ENCODE results near the gene NDUFV3. TPM values are rescaled to one million over a fixed set of nuclear protein-coding genes. Genes with fewer than 3 reads are reported as not detected.
"Not testable (repeated sequence)": the region's sequence is repeated elsewhere in the genome, so short reads cannot be mapped to it uniquely, and the experiment has no call there.

NDUFV3 gene
- total RNA-seq, 1 experiment from 2014 or later: 17.1 TPM

GRCh38 chr21:42933973-42934372 lies 40.9 kb downstream of the NDUFV3 start:
- not testable (repeated sequence) for DNase-seq (ENCODE audit: low spot score)

DNA sequence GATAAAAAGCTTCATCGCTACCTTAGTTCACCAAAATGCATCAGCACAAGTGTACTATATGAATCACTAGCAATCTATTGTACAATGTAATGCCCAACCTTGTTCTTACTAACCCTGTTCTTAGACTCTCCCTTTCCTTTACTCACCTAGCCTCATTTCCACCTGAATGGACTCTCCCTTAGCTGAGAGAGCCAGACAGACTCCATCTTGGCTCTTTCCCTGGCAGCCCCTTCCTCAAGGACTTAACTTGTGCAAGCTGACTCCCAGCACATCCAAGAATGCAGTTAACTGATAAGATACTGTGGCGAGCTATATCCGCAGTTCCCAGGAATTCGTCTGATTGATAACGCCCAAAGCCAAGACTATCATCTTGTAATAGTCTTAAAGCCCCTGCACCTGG lies 43.3 kb downstream of the NDUFV3 start:
- not testable (repeated sequence) for DNase-seq (ENCODE audit: low spot score)

- DNase-seq (ENCODE audit: low spot score): not testable (repeated sequence)
Measured at GRCh38 chr21:42937034-42937940, 44.2 kb downstream of the NDUFV3 start.

DNA sequence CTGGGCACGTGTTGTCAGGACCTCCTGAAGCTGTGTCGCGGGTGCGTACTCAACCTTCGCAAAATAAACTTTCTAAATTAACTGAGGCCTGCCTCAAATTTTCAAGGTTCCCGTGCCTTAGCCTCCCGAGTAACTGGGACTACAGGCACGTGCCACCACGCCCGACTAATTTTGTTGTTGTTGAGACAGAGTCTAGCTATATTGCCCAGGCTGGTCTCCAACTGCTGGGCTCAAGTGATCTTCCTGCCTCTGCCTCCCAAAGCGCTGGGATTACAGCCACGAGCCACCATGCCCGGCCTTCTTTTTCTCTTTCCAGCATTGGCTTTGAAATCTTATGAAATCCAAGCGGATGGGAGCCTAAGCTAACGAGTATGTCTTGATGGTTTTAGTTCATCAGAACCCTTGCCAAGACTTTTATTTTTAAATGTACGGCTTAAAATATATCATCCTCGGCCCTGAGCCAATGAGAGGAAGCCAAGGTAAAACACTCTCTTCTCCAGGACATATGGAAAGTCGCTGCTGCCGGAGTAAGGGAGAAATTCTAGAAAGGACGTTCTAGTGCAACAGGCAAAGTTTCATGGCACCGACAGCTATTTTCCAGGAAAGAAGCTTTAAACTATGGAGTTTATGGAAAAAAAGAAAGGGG lies 45.0 kb downstream of the NDUFV3 start:
- DNase-seq (ENCODE audit: low spot score): no peak

GRCh38 chr21:42938606-42938995 lies 45.5 kb downstream of the NDUFV3 start:
- not testable (repeated sequence) for DNase-seq (ENCODE audit: low spot score)

DNA sequence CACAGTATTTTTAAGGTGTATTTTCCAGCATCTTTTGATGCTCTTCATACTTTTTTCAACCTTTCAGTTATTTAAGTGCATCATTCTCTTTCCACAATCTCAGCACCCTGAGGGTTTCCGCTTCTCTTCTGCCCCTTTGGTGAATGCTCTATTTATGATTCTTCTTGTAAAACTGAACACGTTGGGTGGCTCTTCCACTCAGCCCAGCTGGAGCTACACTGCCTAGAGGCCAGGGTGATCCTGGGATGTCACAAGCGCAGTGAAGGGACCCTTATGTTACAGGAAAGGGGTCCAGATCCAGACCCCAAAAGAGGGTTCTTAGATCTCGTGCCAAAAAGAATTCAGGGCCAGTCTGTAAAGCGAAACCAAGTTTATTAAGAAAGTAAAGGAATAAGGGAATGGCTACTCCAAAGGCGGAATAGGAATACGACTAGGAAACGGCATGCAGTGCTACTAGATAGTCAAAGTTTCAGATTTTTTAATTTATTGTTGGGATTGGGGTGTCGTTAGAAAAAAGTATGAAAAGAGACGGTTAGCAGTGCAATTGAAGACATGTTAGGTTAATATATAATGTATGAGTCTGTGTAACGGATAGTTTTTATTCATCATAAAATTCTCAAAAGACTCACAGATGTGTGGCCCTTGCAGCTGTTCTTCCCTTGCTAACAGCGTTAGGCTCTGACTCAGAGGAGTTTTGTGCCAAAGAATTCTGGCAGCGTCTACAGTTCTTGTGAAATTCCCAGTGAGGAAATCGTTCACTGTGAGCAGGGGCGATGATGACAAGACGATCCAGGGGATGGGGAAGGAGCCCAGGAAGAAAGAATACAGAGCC lies 46.7 kb downstream of the NDUFV3 start:
- peak; percentile 14 for DNase-seq (ENCODE audit: low spot score)

DNA sequence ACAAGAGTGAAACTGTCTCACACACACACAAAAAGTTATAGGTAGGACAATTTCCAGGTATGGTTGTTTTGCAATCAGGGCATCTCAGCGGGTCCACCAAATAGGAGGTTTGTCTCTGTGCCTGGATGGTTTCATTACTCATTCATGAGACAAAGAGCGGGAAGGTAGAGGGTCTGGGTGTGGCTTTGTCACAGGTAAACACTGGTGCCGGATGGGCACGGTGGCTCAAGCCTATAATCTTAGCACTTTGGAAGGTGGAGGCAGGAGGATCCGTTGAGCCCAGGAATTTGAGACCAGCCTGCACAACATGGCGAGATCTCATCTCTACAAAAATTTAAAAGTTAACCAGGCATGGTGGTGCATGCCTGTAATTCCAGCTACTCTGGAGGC lies 48.6 kb downstream of the NDUFV3 start:
- no peak for DNase-seq (ENCODE audit: low spot score)

- no peak for DNase-seq (ENCODE audit: low spot score)
Measured at GRCh38 chr21:42942244-42942643, 49.1 kb downstream of the NDUFV3 start.

- not testable (repeated sequence) for DNase-seq (ENCODE audit: low spot score)
Measured at GRCh38 chr21:42949094-42949755, 56.1 kb downstream of the NDUFV3 start.

GRCh38 chr21:42951193-42951592 lies 58.1 kb downstream of the NDUFV3 start:
- not testable (repeated sequence) for DNase-seq (ENCODE audit: low spot score)

GRCh38 chr21:42956824-42957630 lies 63.9 kb downstream of the NDUFV3 start:
- no peak for DNase-seq (ENCODE audit: low spot score)

DNA sequence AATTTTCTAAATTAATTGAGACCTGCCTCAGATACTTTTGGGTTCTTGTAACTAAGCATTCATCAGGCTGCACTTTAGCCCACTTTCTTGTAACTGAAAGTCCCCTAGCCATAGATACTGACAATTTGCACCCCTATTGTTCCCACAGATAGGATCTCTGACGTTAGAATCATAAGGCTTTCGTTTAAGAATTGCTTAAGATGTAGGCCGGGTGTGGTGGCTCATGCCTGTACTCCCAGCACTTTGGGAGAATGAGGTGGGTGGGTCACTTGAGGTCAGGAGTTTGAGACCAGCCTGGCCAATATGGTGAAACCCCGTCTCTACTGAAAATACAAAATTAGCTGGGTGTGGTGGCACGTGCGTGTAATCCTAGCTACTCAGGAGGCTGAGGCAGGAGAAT lies 65.0 kb downstream of the NDUFV3 start:
- not testable (repeated sequence) for DNase-seq (ENCODE audit: low spot score)

- DNase-seq (ENCODE audit: low spot score): no peak
Measured at GRCh38 chr21:42959728-42960127, 66.6 kb downstream of the NDUFV3 start.

GRCh38 chr21:42962380-42963007 lies 69.4 kb downstream of the NDUFV3 start:
- DNase-seq (ENCODE audit: low spot score): no peak

Small RNA genes lying within 50 kb of the gene (small RNA-seq; reads per million reads assigned to genes)
- gene MIR5692B: not detected

Other genes with a start within 250 kb of the NDUFV3 start
- 8.4 and 9.1 TPM in 2 replicates for gene PDE9A, start 239.7 kb upstream of the NDUFV3 start, total RNA-seq (2014; rRNA removed; shearing (Covaris generic))
- gene WDR4, start 13.8 kb upstream of the NDUFV3 start, total RNA-seq (2014; rRNA removed; shearing (Covaris generic)): 23.2 and 31.9 TPM in 2 replicates
- gene ERVH48-1, start 32.3 kb downstream of the NDUFV3 start, total RNA-seq (2014; rRNA removed; shearing (Covaris generic)): not detected in 2 replicates
- gene PKNOX1, start 81.3 kb downstream of the NDUFV3 start, total RNA-seq (2014; rRNA removed; shearing (Covaris generic)): 14.3 and 24.7 TPM in 2 replicates
- gene CBS, start 182.5 kb downstream of the NDUFV3 start, total RNA-seq (2014; rRNA removed; shearing (Covaris generic)): 0.47 TPM in 1 of 2 replicates, not detected in the other
- gene U2AF1, start 214.3 kb downstream of the NDUFV3 start, total RNA-seq (2014; rRNA removed; shearing (Covaris generic)): 21.3 and 35.7 TPM in 2 replicates